ENCODE measurements around the gene APPL2. TPM values are rescaled to one million over a fixed set of nuclear protein-coding genes. Genes with fewer than 3 reads are reported as not detected.
A peak's percentile ranks its signal among the peaks of the same experiment; 100 is the strongest.

APPL2 gene
- total RNA-seq, 4 donors from 2014 or later: 48.6 to 97.9 (median 79.5) TPM

DNA sequence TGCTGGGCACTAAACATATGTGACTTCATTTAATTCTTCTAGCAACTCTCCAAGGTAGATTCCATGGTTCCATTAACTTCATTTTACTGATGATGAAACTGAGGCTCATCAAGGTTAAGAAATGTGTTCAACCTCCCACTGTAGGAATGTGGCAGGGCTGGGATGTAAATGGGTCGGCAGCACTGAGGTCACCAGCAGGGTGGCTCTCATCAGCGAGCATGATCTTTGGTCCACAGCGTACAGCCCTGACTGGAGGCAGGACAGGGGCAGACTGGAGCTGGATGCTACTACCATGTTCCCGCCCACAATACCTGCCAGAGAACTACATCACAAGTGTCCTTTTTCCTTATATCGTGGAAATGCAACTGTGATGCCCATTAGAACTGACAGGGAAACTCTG is 4.6 kb downstream of the APPL2 start:
- TF ChIP-seq, protein P1, sequence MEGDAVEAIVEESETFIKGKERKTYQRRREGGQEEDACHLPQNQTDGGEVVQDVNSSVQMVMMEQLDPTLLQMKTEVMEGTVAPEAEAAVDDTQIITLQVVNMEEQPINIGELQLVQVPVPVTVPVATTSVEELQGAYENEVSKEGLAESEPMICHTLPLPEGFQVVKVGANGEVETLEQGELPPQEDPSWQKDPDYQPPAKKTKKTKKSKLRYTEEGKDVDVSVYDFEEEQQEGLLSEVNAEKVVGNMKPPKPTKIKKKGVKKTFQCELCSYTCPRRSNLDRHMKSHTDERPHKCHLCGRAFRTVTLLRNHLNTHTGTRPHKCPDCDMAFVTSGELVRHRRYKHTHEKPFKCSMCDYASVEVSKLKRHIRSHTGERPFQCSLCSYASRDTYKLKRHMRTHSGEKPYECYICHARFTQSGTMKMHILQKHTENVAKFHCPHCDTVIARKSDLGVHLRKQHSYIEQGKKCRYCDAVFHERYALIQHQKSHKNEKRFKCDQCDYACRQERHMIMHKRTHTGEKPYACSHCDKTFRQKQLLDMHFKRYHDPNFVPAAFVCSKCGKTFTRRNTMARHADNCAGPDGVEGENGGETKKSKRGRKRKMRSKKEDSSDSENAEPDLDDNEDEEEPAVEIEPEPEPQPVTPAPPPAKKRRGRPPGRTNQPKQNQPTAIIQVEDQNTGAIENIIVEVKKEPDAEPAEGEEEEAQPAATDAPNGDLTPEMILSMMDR (IDR thresholded peaks at IDR 0.05): no peak
- TF ChIP-seq POLR2A (IDR thresholded peaks at IDR 0.05) (no peak), EP300 (IDR thresholded peaks at IDR 0.05) (no peak)
- Histone ChIP-seq H3K36me3 (peaks cover 0 to 12% (median 0%) of the 10 kb centered on the region in 3 donors), H3K4me3 (no peak overlapping the region), H3K9me3 (no peaks in the 10 kb centered on the region), H3K27ac (peak overlapping the region in 1 of 4 donors; percentile 95), H3K4me1 (peaks cover 0 to 88% (median 52%) of the 10 kb centered on the region in 4 donors), H3K27me3 (no peaks in the 10 kb centered on the region)
- WGBS, 2 donors: 71 to 80% methylated on average over 5 of the region's 5 CpGs
- DNase-seq (ENCODE audit: low spot score in 2 of 2): no peak

- 71 to 73% methylated on average over 2 of the region's 2 CpGs for WGBS, 2 donors
- H3K36me3 ChIP-seq: peaks cover 0 to 12% (median under 1%) of the 10 kb centered on the region in 3 donors
- no peak overlapping the region for H3K4me3 ChIP-seq
- TF ChIP-seq POLR2A (IDR thresholded peaks at IDR 0.05) (no peak), EP300 (IDR thresholded peaks at IDR 0.05) (no peak)
- TF ChIP-seq, protein P1 (IDR thresholded peaks at IDR 0.05): no peak
- no peaks in the 10 kb centered on the region for H3K27me3 ChIP-seq
- no peaks in the 10 kb centered on the region for H3K9me3 ChIP-seq
- peak overlapping the region; percentile 13 to 81 (median 51) for H3K27ac ChIP-seq
- no peak for DNase-seq (ENCODE audit: low spot score in 2 of 2)
- H3K4me1 ChIP-seq: peaks cover 0 to 100% (median 53%) of the 10 kb centered on the region in 4 donors
Observed at GRCh38 chr12:105229371-105229770, 6.6 kb downstream of the APPL2 start.

- H3K27ac ChIP-seq: peak overlapping the region; percentile 13 to 81 (median 51)
- H3K27me3 ChIP-seq: no peaks in the 10 kb centered on the region
- H3K9me3 ChIP-seq: no peaks in the 10 kb centered on the region
- no peak overlapping the region for H3K4me3 ChIP-seq
- WGBS, 2 donors: 88 to 91% methylated on average over 8 of the region's 8 CpGs
- no peak for DNase-seq (ENCODE audit: low spot score in 2 of 2)
- TF ChIP-seq, protein P1 (IDR thresholded peaks at IDR 0.05): no peak
- TF ChIP-seq POLR2A (IDR thresholded peaks at IDR 0.05) (no peak), EP300 (IDR thresholded peaks at IDR 0.05) (no peak)
- H3K36me3 ChIP-seq: peaks cover 0 to 15% (median 4%) of the 10 kb centered on the region in 3 donors
- peaks cover 0 to 100% (median 51%) of the 10 kb centered on the region in 4 donors for H3K4me1 ChIP-seq
Observed at GRCh38 chr12:105228966-105229365, 7.0 kb downstream of the APPL2 start.

DNA sequence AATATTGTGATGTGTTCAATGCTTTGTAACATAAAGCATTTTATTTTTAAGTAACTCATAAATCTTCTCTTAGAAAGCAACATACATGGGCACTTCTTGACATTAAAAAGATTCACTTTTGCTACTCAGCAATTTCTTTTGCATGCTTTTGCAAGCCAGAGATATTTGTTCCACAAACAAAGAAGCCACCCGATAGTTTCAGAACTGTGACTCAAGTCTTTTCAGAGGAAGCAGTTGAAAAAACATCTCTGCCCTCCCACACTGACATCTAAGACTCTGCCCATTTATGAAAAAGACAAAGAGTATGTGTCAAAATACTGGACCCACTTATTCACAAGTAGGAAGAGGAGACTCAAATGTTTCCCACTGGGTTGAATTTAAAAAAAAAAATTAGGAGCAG is 7.5 kb downstream of the APPL2 start:
- Histone ChIP-seq H3K4me1 (peaks cover 0 to 100% (median 48%) of the 10 kb centered on the region in 4 donors), H3K4me3 (no peak overlapping the region), H3K27ac (peak overlapping the region in 3 of 4 donors; percentile 23 to 81 (median 79)), H3K9me3 (no peaks in the 10 kb centered on the region), H3K27me3 (no peaks in the 10 kb centered on the region), H3K36me3 (peaks cover 0 to 17% (median 5%) of the 10 kb centered on the region in 3 donors)
- no peak for DNase-seq (ENCODE audit: low spot score in 2 of 2)
- TF ChIP-seq, protein P1 (IDR thresholded peaks at IDR 0.05): no peak
- no peak for TF ChIP-seq POLR2A (IDR thresholded peaks at IDR 0.05)
- TF ChIP-seq EP300 (IDR thresholded peaks at IDR 0.05): peak in 1 of 2 donors; percentile 70
- 12 to 13% methylated on average over 1 of the region's 1 CpG for WGBS, 2 donors

DNA sequence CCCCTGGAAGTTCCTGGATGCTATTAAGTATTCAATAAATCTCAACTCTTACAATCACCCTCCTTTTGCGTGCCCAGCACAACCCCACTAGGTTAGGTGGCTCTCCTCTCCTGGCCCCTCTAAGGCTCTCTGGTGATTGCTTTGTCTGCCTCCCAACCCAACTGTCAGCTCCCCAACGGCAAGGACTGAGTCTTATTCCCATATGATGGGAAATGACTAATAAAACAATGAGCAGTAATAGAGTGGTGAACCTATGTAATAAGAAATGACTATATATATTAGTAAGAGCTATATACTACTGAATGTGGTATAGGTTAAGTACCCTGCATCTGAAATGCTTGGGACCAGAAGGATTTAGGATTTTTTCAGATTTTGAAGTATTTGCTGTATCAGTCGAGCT is 8.1 kb downstream of the APPL2 start:
- Histone ChIP-seq H3K9me3 (no peaks in the 10 kb centered on the region), H3K4me1 (peaks cover 0 to 100% (median 42%) of the 10 kb centered on the region in 4 donors), H3K27me3 (no peaks in the 10 kb centered on the region), H3K36me3 (peaks cover 0 to 20% (median 5%) of the 10 kb centered on the region in 3 donors), H3K4me3 (no peak overlapping the region), H3K27ac (peak overlapping the region in 2 of 4 donors; percentile 74 to 81)
- WGBS, 2 donors: 81 to 88% methylated on average over 3 of the region's 3 CpGs
- no peak for DNase-seq (ENCODE audit: low spot score in 2 of 2)
- TF ChIP-seq, protein P1 (IDR thresholded peaks at IDR 0.05): no peak
- TF ChIP-seq EP300 (IDR thresholded peaks at IDR 0.05) (no peak), POLR2A (IDR thresholded peaks at IDR 0.05) (no peak)

All from tibial nerve (tissue), 4 donors.